GM12801 (cell line): ENCODE measurements around the gene C22orf31.

ENCODE experiments used
- TF ChIP-seq, protein P1 (sequence below): IDR thresholded peaks from one replicate; pipeline ENCODE4 v1.5.1; 2011; ENCODE audit warnings: control low read depth; ENCODE audit not compliant: insufficient read length; ENCODE audit errors: extremely low read depth

The C22orf31 gene

DNA sequence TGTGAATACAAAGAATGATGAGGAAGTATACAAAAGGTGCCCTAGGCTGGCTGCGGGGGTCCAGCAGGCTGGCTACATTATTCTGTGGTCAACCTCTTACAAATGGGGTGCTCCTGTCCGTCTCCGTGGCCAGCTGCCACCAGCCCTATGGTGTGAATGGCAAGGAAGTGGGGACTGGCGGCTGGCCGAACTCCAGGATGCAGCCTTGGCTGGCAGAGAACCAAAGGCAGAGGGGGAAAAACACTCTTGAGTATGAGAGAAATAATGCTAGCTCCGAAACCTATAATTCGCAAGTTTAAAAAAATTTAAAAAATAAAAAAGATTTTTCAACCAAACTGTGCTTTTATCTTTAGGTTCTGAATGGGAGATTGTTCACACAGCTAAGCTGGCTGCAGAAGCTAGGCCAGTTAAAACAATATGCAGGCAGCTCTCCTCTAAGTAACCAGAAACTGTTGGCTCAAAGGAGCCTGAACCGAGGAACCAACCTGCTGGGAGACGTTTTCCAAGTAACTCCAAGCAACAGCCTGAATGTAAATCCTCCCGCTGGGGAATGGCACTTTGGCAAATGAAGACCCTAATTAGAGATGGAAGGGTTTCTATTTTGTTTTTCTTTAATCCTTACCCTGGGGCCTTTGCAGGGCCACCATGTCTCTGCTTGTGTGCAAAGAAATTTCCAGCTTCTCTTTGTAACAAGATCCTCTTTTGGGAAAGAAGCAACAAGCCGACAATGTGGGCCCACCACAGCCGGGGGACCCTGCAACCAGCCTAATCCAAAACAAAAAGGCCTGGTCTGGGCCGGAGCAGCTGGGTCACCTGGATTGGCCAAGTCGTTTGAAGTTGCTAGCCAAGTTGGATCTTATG is 50.2 kb downstream of the C22orf31 start:
- TF ChIP-seq, protein P1, sequence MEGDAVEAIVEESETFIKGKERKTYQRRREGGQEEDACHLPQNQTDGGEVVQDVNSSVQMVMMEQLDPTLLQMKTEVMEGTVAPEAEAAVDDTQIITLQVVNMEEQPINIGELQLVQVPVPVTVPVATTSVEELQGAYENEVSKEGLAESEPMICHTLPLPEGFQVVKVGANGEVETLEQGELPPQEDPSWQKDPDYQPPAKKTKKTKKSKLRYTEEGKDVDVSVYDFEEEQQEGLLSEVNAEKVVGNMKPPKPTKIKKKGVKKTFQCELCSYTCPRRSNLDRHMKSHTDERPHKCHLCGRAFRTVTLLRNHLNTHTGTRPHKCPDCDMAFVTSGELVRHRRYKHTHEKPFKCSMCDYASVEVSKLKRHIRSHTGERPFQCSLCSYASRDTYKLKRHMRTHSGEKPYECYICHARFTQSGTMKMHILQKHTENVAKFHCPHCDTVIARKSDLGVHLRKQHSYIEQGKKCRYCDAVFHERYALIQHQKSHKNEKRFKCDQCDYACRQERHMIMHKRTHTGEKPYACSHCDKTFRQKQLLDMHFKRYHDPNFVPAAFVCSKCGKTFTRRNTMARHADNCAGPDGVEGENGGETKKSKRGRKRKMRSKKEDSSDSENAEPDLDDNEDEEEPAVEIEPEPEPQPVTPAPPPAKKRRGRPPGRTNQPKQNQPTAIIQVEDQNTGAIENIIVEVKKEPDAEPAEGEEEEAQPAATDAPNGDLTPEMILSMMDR, result no peak

DNA sequence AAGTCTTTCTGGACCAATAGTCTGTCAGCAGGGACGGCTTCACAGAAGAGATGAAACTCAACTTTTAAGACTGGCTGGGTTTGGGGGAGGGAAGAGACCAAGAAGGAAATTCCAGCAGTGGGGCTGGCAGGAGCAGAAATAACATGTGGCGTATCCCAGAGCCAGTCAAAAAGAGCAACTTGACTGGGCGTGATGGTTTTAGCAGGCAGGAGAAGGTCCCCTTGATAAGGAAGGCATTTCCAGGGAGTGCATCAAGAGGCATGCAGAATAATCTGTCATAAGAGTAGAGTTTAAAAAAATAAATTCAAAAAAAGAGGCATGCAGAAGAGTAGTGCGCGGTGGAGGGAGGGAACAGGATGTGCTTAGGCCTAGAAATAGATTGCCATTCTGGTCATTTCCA is 52.5 kb downstream of the C22orf31 start:
- TF ChIP-seq, protein P1, result no peak
